GM12878 (cell line): ENCODE measurements around the gene SKP2. TPM values are rescaled to one million over a fixed set of nuclear protein-coding genes. Genes with fewer than 3 reads are reported as not detected.

Experiments used
- ATAC-seq: fragments of 200-7000 bp; cut with Tn5 transposase; 3 replicates; pipeline ENCODE4 v1.9.1; 2020; ENCODE audit warnings: mild to moderate bottlenecking, moderate library complexity
- BruUV-seq: library from RNA; stranded (reverse); fragments of 400-500 nt; replicated peaks from 2 replicates; lab custom pipeline; 2021; lab: Mats Ljungman, UMichigan
- CTCF ChIA-PET: fragments of 300-600 bp; sonication (Branson Sonifier 250); formaldehyde crosslinking; extraction: SDS; loops from one replicate; lab custom pipeline; 2021; ENCODE audit warnings: inconsistent platforms; lab: Yijun Ruan, JAX
- POLR2A ChIA-PET: fragments of 350-600 bp; formaldehyde crosslinking; extraction: SDS; loops from one replicate; lab custom pipeline; 2021; ENCODE audit warnings: inconsistent platforms; lab: Charles Lee
- RAD21 ChIA-PET: fragments of 300-600 bp; sonication (Branson Sonifier 250); formaldehyde crosslinking; loops from one replicate; lab custom pipeline; 2023; ENCODE audit warnings: antibody characterized with exemption; ENCODE audit not compliant: unreplicated experiment; lab: Charles Lee
- SMC1A ChIA-PET: fragments of 300-600 bp; sonication (Branson Sonifier 250); formaldehyde crosslinking; loops from one replicate; lab custom pipeline; 2023; ENCODE audit not compliant: unreplicated experiment, uncharacterized antibody; lab: Charles Lee
- DNase-seq: peaks from one replicate; pipeline ENCODE4 v3.0.0-alpha.2; 2011; ENCODE audit warnings: low read depth, low spot score
- FAIRE-seq: peaks from 3 replicates; lab custom pipeline; 2011; peaks lifted over from hg19 to GRCh38; lab: Jason Lieb, UNC
- H2AFZ ChIP-seq: 2 replicates; pipeline ENCODE4 v1.6.0; 2011; ENCODE audit warnings: low read depth, low read length, control low read depth; ENCODE audit not compliant: control insufficient read depth
- H3K27ac ChIP-seq: 2 replicates; pipeline ENCODE4 v1.5.1; 2011; ENCODE audit warnings: control low read depth; ENCODE audit not compliant: control insufficient read depth, insufficient read depth
- H3K27me3 ChIP-seq, 2 experiments: replicated peaks in 1 of 2; 2 replicates each; pipeline versions ENCODE4 v1.6.0 to v1.6.1; 2011; ENCODE audit warnings: low read length in 1 of 2; ENCODE audit not compliant: control insufficient read depth in 2 of 2, insufficient read depth in 2 of 2
- H3K36me3 ChIP-seq, 2 experiments: 2 replicates each; pipeline ENCODE4 v1.5.1; 2011; ENCODE audit warnings: low read length in 1 of 2; ENCODE audit not compliant: control insufficient read depth in 2 of 2, insufficient read depth in 2 of 2
- H3K4me1 ChIP-seq: 2 replicates; pipeline ENCODE4 v1.6.1; 2011; ENCODE audit warnings: mild to moderate bottlenecking, low read length, moderate library complexity, mixed read lengths; ENCODE audit not compliant: control insufficient read depth, insufficient read depth
- H3K4me2 ChIP-seq: 2 replicates; pipeline ENCODE4 v1.6.0; 2011; ENCODE audit warnings: control low read depth; ENCODE audit not compliant: control insufficient read depth, insufficient read depth
- H3K4me3 ChIP-seq: fragments of 200-600 bp; sonication (generic); 2 replicates; pipeline ENCODE4 v1.5.1; 2016
- H3K79me2 ChIP-seq: 2 replicates; pipeline ENCODE4 v1.6.0; 2011; ENCODE audit warnings: low read length; ENCODE audit not compliant: control insufficient read depth, insufficient read depth
- H3K9ac ChIP-seq: 2 replicates; pipeline ENCODE4 v1.8.0; 2011; ENCODE audit warnings: low read length, control low read depth, mixed read lengths; ENCODE audit not compliant: control insufficient read depth, insufficient read depth
- H3K9me3 ChIP-seq: replicated peaks from 3 replicates; pipeline ENCODE4 v1.5.1; 2011; ENCODE audit warnings: mild to moderate bottlenecking, low read length; ENCODE audit not compliant: control insufficient read depth, insufficient read depth
- H4K20me1 ChIP-seq: 2 replicates; pipeline ENCODE4 v1.6.0; 2011; ENCODE audit not compliant: control insufficient read depth, insufficient read depth
- WRNIP1 ChIP-seq: IDR thresholded peaks from 2 replicates; pipeline ENCODE4 v1.6.1; 2011; ENCODE audit warnings: low read depth, low read length, improper control_type of control experiment, borderline replicate concordance
- ZNF592 ChIP-seq: fragments of 450-650 bp; IDR thresholded peaks from 2 replicates; pipeline ENCODE4 v1.6.1; 2017; ENCODE audit warnings: mild to moderate bottlenecking, moderate library complexity
- WGBS: methylation state at CpG from one replicate; pipeline ENCODE4 v1.1.6; 2016; ENCODE audit warnings: low lambda C conversion rate; ENCODE audit not compliant: insufficient replicate concordance, insufficient coverage; ENCODE audit errors: missing lambda C conversion rate; 5-methylcytosine and 5-hydroxymethylcytosine counted together
- in situ Hi-C: fragments of 300-500 bp; cut with MboI; formaldehyde crosslinking; loops from 9 replicates; pipeline ENCODE4 v1.14.3; 2018; ENCODE audit warnings: mixed read lengths
- intact Hi-C: fragments of 100-400 bp; cut with micrococcal nuclease; formaldehyde crosslinking; loops from one replicate; pipeline ENCODE4 v1.14.2; 2022; ENCODE audit not compliant: unreplicated experiment
- polyA plus RNA-seq, 11 experiments: library from polyadenylated mRNA; depleted of rRNA in 4 of 11; unstranded in 6 of 11; stranded (reverse) in 5 of 11; fragments of >200 nt; fragmentation: Nextera tagmentation in 4 of 11; fragmentation: Illumina TruSeq in 1 of 11; extraction: Ambion mirVana in 4 of 11; extraction: Trizol in 1 of 11; gene quantifications; 1 replicate in 1 of 11; 2 replicates in 10 of 11; pipeline versions ENCODE4 v1.2.1 to v1.2.3, GENCODE V29; 2011 to 2016; ENCODE audit warnings: inconsistent platforms in 2 of 11, missing spikeins in 2 of 11, low read depth in 1 of 11
- total RNA-seq, 4 experiments: library from RNA; depleted of rRNA in 3 of 4; stranded (reverse); fragments of >200 nt in 3 of 4; fragmentation: Illumina TruSeq in 1 of 4; extraction: Trizol in 1 of 4; gene quantifications; 2 replicates each; pipeline versions ENCODE4 v1.2.1 to v1.2.3, GENCODE V29; 2013 to 2021

Gene SKP2
- total and polyA plus RNA-seq, 10 of the 15 experiments (the other 5 are each of a cell fraction or from before 2014, with no cell fraction given), result 13.9 to 50.8 (median 36.9) TPM

- WGBS, result 98% methylated on average over 3 of the region's 3 CpGs
- Histone ChIP-seq H3K79me2 (no peaks in the 10 kb centered on the region), H3K27me3 (no peaks in the 10 kb centered on the region), H3K4me3 (no peak overlapping the region), H3K9ac (no peak overlapping the region), H4K20me1 (no peaks in the 10 kb centered on the region), H3K4me1 (no peaks in the 10 kb centered on the region), H3K27ac (no peak overlapping the region), H2AFZ (no peak overlapping the region), H3K36me3 (no peaks in the 10 kb centered on the region), H3K9me3 (no peaks in the 10 kb centered on the region), H3K4me2 (no peak overlapping the region)
- in situ Hi-C loops (no loop called here), intact Hi-C loops (no loop called here)
- no peak for FAIRE-seq
- no TSS peak for BruUV-seq
- ChIA-PET SMC1A (interaction anchor here (1.2 kb wide), 1 partner anchor 10 kb away, joined by 3 read pairs; no protein-coding TSS in a partner anchor), POLR2A (no interaction called here), CTCF (no interaction called here), RAD21 (no interaction called here)
- TF ChIP-seq ZNF592 (no peak), WRNIP1 (no peak)
- DNase-seq, result no peak
- ATAC-seq, result no peak
Measured at GRCh38 chr5:36209664-36210063, 57.8 kb downstream of the SKP2 start.
